Common myeloid progenitor, CD34-positive (primary cell): ENCODE results near the gene CNTN4.

Source experiments
- CTCF ChIA-PET: fragments of 350-600 bp; sonication (Branson Sonifier 250); formaldehyde crosslinking; loops from one replicate; lab custom pipeline; 2021; ENCODE audit warnings: antibody characterized with exemption; lab: Charles Lee
- POLR2A ChIA-PET: fragments of 350-600 bp; sonication (Branson Sonifier 250); formaldehyde crosslinking; loops from one replicate; lab custom pipeline; 2021; ENCODE audit warnings: antibody characterized with exemption; lab: Charles Lee
- DNase-seq, 3 donors: peaks; one replicate each; pipeline versions ENCODE4 v3.0.0 to v3.0.0-alpha.2; 2013
- H3K27ac ChIP-seq, 2 experiments: 1 replicate in 1 of 2; 2 replicates in 1 of 2; pipeline ENCODE4 v1.7.0; 2013; ENCODE audit warnings: inconsistent platforms in 2 of 2, low read length in 2 of 2, mild to moderate bottlenecking in 2 of 2, low read depth in 1 of 2, moderate library complexity in 1 of 2; ENCODE audit not compliant: severe bottlenecking in 2 of 2, insufficient read depth in 1 of 2, poor library complexity in 1 of 2
- H3K27me3 ChIP-seq, 5 experiments: replicated peaks in 2 of 5; 1 replicate in 3 of 5; 2 replicates in 2 of 5; pipeline versions ENCODE4 v1.6.1 to v1.7.0; 2013; ENCODE audit warnings: low read length in 4 of 5, mild to moderate bottlenecking in 2 of 5, moderate library complexity in 2 of 5, inconsistent platforms in 1 of 5; ENCODE audit not compliant: insufficient read depth in 5 of 5, control insufficient read depth in 4 of 5
- H3K36me3 ChIP-seq, 4 experiments: 1 replicate in 2 of 4; 2 replicates in 2 of 4; pipeline versions ENCODE4 v1.6.1 to v1.7.0; 2013; ENCODE audit warnings: low read length in 3 of 4, control low read depth in 1 of 4, mild to moderate bottlenecking in 1 of 4; ENCODE audit not compliant: control insufficient read depth in 4 of 4, insufficient read depth in 4 of 4
- H3K4me1 ChIP-seq, 4 experiments: 1 replicate in 3 of 4; 2 replicates in 1 of 4; pipeline versions ENCODE4 v1.6.1 to v1.7.1; 2013; ENCODE audit warnings: low read length in 3 of 4, mild to moderate bottlenecking in 3 of 4, control low read depth in 1 of 4, inconsistent platforms in 1 of 4, moderate library complexity in 1 of 4; ENCODE audit not compliant: control insufficient read depth in 4 of 4, insufficient read depth in 4 of 4; ENCODE audit errors: control extremely low read depth in 1 of 4
- H3K4me3 ChIP-seq, 7 experiments: 1 replicate in 4 of 7; 2 replicates in 3 of 7; pipeline versions ENCODE4 v1.5.1 to v1.7.0; 2013; ENCODE audit warnings: mild to moderate bottlenecking in 7 of 7, low read length in 6 of 7, moderate library complexity in 6 of 7, inconsistent platforms in 2 of 7, low read depth in 2 of 7, control low read depth in 1 of 7; ENCODE audit not compliant: insufficient read depth in 4 of 7, control insufficient read depth in 1 of 7; ENCODE audit errors: extremely low read depth in 1 of 7
- H3K9me3 ChIP-seq, 5 experiments: 1 replicate in 4 of 5; 2 replicates in 1 of 5; pipeline versions ENCODE4 v1.6.1 to v1.7.1; 2013; ENCODE audit warnings: low read length in 4 of 5, mild to moderate bottlenecking in 2 of 5, inconsistent platforms in 1 of 5, low read depth in 1 of 5, moderate library complexity in 1 of 5; ENCODE audit not compliant: control insufficient read depth in 4 of 5, insufficient read depth in 2 of 5; ENCODE audit errors: control extremely low read depth in 1 of 5
- WGBS: methylation state at CpG from one replicate; pipeline ENCODE4 v1.1.5; 2013; ENCODE audit not compliant: insufficient coverage; 5-methylcytosine and 5-hydroxymethylcytosine counted together

The CNTN4 gene

DNA sequence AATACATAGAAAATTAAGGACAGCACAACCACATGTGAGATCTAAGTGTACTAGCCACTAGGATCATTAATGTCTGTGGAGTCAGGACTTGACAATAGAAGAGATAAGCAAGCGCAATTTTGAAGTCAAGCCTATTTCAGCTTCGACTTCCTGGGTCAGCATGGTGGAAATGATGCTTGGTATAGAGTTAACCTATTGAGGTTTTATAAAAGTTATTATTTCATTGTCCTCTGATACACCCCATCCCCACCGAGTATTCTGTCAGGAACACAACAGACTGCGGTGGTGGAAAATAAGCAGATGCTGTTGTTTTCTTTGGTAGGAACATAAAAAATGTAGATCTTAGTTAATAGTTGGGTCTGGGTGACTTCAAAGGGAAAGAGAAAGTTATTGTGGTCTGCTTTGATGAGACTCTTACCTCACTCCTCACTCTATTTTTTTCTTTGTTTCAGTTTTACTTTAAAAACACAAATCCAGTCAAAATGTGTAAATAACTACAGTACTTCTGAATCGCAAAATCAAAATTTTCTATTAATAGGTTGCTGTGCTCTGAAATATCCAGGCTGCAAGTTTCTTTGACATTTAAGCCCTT, 929.4 kb downstream of the CNTN4 start:
- WGBS = 100% methylated on average over 1 of the region's 5 CpGs
- no peak overlapping the region for H3K4me3 ChIP-seq
- H3K27me3 ChIP-seq = no peaks in the 10 kb centered on the region
- ChIA-PET CTCF (no interaction called here), POLR2A (no interaction called here)
- no peak overlapping the region for H3K27ac ChIP-seq
- no peaks in the 10 kb centered on the region for H3K9me3 ChIP-seq
- no peaks in the 10 kb centered on the region for H3K36me3 ChIP-seq
- H3K4me1 ChIP-seq = no peaks in the 10 kb centered on the region
- DNase-seq = peak in 2 of 3 donors; percentile 23 to 29

- no peak for DNase-seq
- ChIA-PET POLR2A (no interaction called here), CTCF (interaction anchor here (1.1 to 1.3 kb wide), 2 partner anchors 11 to 194 kb away, joined by 3 read pairs; no protein-coding TSS in a partner anchor)
- WGBS = no CpG with 5 or more reads among the region's 4 CpGs
- Histone ChIP-seq H3K9me3 (no peaks in the 10 kb centered on the region), H3K27ac (no peak overlapping the region), H3K4me1 (no peaks in the 10 kb centered on the region), H3K36me3 (no peaks in the 10 kb centered on the region), H3K27me3 (no peaks in the 10 kb centered on the region), H3K4me3 (no peak overlapping the region)
These were observed 932.7 kb downstream of the CNTN4 start for GRCh38 chr3:3031326-3031725.

DNA sequence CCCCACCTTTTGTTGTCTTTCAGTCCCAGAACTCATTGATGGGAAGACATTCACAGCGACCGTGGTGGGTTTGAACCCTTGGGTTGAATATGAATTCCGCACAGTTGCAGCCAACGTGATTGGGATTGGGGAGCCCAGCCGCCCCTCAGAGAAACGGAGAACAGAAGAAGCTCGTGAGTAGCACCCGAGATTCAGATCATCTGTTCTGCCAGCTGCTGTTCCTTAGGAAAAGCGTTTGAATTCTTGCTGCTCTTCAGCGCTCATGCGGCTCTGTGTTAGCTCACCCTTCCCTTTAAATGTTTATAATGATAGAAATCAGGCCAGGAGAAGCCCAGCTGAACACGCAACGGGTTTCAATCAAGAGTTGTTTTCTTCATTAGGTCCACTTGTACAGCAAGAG, 938.5 kb downstream of the CNTN4 start:
- DNase-seq = no peak
- H3K36me3 ChIP-seq = no peaks in the 10 kb centered on the region
- H3K4me3 ChIP-seq = no peak overlapping the region
- H3K4me1 ChIP-seq = no peaks in the 10 kb centered on the region
- no peaks in the 10 kb centered on the region for H3K27me3 ChIP-seq
- POLR2A ChIA-PET = no interaction called here
- 93% methylated on average over 13 of the region's 13 CpGs for WGBS
- no peak overlapping the region for H3K27ac ChIP-seq
- CTCF ChIA-PET = no interaction called here
- no peaks in the 10 kb centered on the region for H3K9me3 ChIP-seq

DNA sequence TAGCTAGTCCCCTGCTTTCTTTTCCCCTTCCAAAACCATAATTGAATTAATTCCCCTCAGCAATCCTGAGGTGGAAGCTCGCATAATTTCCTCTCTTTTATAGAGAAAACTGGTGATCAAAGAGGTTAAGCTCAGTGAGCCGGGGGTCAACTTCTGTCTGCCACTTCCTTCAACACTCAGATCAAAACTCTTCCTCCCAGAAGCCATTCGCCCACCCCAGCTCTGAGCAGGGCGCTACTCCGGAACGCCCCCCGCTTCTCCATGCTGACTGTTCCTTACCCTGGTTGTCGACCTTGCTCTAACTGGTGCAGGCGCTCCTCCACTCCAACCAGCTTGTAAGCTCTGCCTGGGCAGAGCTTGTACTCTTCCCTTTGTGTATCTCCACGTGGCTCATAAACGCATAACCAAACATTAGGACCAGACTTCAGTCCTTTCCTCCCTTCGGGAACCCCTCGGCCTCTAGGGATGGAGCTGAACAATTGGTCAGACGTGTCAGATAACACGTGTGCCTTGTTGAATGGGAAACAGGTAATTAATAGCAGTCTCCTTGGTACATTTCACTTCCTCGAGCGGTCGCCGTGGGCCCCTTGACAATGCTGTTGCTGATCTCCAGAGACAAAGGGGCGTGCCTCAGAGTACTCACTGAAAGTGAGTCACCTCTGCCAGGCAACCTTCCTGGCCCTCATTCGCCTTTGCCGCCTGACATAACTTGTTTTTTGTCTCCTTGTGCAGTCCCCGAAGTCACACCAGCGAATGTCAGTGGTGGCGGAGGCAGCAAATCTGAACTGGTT, 939.7 kb downstream of the CNTN4 start:
- ChIA-PET CTCF (interaction anchor here (0.7 kb wide), 1 partner anchor 35 kb away, joined by 4 read pairs; no protein-coding TSS in a partner anchor), POLR2A (no interaction called here)

GRCh38 chr3:3053974-3054373, 955.3 kb downstream of the CNTN4 start:
- CTCF ChIA-PET = interaction anchor here (0.6 kb wide), 1 partner anchor 19 kb away, joined by 3 read pairs; no protein-coding TSS in a partner anchor
- no peaks in the 10 kb centered on the region for H3K4me1 ChIP-seq
- H3K27me3 ChIP-seq = no peaks in the 10 kb centered on the region
- whole genome bisulfite sequencing = 88% methylated on average over 3 of the region's 4 CpGs
- H3K36me3 ChIP-seq = no peaks in the 10 kb centered on the region
- POLR2A ChIA-PET = no interaction called here
- H3K9me3 ChIP-seq = no peaks in the 10 kb centered on the region
- no peak for DNase-seq
- H3K4me3 ChIP-seq = no peak overlapping the region
- no peak overlapping the region for H3K27ac ChIP-seq

More for the DNA sequence above, 939.7 kb downstream of the CNTN4 start:
- Histone ChIP-seq H3K27ac (no peak overlapping the region), H3K4me1 (no peaks in the 10 kb centered on the region), H3K4me3 (no peak overlapping the region), H3K9me3 (no peaks in the 10 kb centered on the region), H3K27me3 (no peaks in the 10 kb centered on the region), H3K36me3 (no peaks in the 10 kb centered on the region)
- DNase-seq = no peak
- 94% methylated on average over 22 of the region's 25 CpGs for WGBS

DNA sequence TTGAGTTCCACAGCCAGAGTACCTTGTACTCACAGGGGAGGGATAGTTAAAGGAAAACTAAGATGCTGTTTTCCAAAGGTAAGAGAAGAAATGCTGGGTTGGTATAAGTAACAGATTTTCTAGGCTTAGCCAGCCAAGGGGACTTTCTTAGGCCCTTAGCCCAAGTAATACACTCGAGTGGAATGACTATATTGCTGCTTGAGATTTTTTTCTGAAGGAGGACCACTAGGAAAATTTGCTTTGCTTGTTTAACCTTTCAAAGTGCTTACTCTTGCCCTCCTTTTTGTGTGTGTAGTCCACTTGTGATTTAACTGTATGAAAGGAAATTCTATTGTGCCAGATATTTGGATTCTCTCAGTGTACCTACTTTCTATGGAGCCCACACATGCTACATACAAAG, 961.0 kb downstream of the CNTN4 start:
- H3K9me3 ChIP-seq = no peaks in the 10 kb centered on the region
- H3K36me3 ChIP-seq = no peaks in the 10 kb centered on the region
- ChIA-PET POLR2A (no interaction called here), CTCF (no interaction called here)
- H3K4me3 ChIP-seq = no peak overlapping the region
- DNase-seq = no peak
- H3K27me3 ChIP-seq = no peaks in the 10 kb centered on the region
- no peaks in the 10 kb centered on the region for H3K4me1 ChIP-seq
- 100% methylated on average over 1 of the region's 1 CpG for WGBS
- no peak overlapping the region for H3K27ac ChIP-seq

GRCh38 chr3:3064297-3064696, 965.6 kb downstream of the CNTN4 start:
- DNase-seq = no peak
- H3K27me3 ChIP-seq = peaks cover 0 to 3% (median 0%) of the 10 kb centered on the region in 5 experiments
- ChIA-PET CTCF (no interaction called here), POLR2A (no interaction called here)
- no peaks in the 10 kb centered on the region for H3K9me3 ChIP-seq
- H3K4me3 ChIP-seq = no peak overlapping the region
- no peak overlapping the region for H3K27ac ChIP-seq
- no peaks in the 10 kb centered on the region for H3K4me1 ChIP-seq
- H3K36me3 ChIP-seq = no peaks in the 10 kb centered on the region
- WGBS = 89% methylated on average over 3 of the region's 4 CpGs
